ENCODE measurements around the gene DPPA5.

The DPPA5 gene

GRCh38 chr6:73348550-73349204 is 5.4 kb downstream of the DPPA5 start:
- H3K27me3 ChIP-seq (ENCODE audit: control insufficient read depth, low read length) = peaks cover 20% of the 10 kb centered on the region
- no peaks in the 10 kb centered on the region for H3F3A ChIP-seq (ENCODE audit: control insufficient read depth, insufficient read depth)
- H3K4me3 ChIP-seq (ENCODE audit: low read length) = no peak overlapping the region
- no peak overlapping the region for H3K27ac ChIP-seq (ENCODE audit: low read depth, low read length)
- no peaks in the 10 kb centered on the region for H3K36me3 ChIP-seq (ENCODE audit: control insufficient read depth, low read length)
- no peaks in the 10 kb centered on the region for H3K79me2 ChIP-seq (ENCODE audit: control insufficient read depth, low read length)
- no peaks in the 10 kb centered on the region for H3K9me2 ChIP-seq (replicated peaks; ENCODE audit: control insufficient read depth, low read length)
- H3K4me1 ChIP-seq (ENCODE audit: control insufficient read depth, low read length) = no peaks in the 10 kb centered on the region
- H3K9me3 ChIP-seq (ENCODE audit: control insufficient read depth, insufficient read depth, low read length) = no peaks in the 10 kb centered on the region
- H3K4me2 ChIP-seq (ENCODE audit: low read length) = no peak overlapping the region
- no peaks in the 10 kb centered on the region for H4K20me1 ChIP-seq (ENCODE audit: control insufficient read depth, insufficient read depth, low read depth, low read length)
- TF ChIP-seq CTCF (IDR thresholded peaks at IDR 0.05; ENCODE audit: low read depth, low read length, poor library complexity, severe bottlenecking) (no peak), EZH2phosphoT487 (IDR thresholded peaks at IDR 0.05; ENCODE audit: borderline replicate concordance, low read length) (no peak)

DNA sequence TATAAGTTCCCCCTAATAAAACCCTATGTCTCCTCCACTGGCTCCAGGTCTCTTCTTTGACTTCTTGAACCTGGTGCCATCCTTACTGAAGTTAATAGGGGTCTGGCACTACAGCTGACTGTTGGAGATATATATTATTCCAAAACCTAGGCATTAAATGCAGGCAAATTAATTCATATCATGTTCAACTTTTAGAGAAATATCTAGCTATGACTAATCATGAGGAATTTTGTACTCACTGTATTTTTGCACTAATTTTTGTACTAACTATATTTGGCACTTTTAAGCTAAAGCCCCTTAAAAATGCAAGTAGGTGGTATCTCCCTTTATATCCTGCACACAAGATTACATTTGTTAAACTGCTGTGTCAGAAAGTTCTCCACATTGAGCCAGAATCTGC is 10.9 kb downstream of the DPPA5 start:
- Histone ChIP-seq H3K4me1 (ENCODE audit: control insufficient read depth, low read length) (peaks cover 6% of the 10 kb centered on the region), H3K4me3 (ENCODE audit: low read length) (no peak overlapping the region), H4K20me1 (ENCODE audit: control insufficient read depth, insufficient read depth, low read depth, low read length) (no peaks in the 10 kb centered on the region), H3K4me2 (ENCODE audit: low read length) (no peak overlapping the region), H3K27me3 (ENCODE audit: control insufficient read depth, low read length) (peaks cover 8% of the 10 kb centered on the region), H3K79me2 (ENCODE audit: control insufficient read depth, low read length) (no peaks in the 10 kb centered on the region), H3K9me3 (ENCODE audit: control insufficient read depth, insufficient read depth, low read length) (no peaks in the 10 kb centered on the region), H3K27ac (ENCODE audit: low read depth, low read length) (no peak overlapping the region), H3K36me3 (ENCODE audit: control insufficient read depth, low read length) (no peaks in the 10 kb centered on the region), H3K9me2 (replicated peaks; ENCODE audit: control insufficient read depth, low read length) (no peaks in the 10 kb centered on the region), H3F3A (ENCODE audit: control insufficient read depth, insufficient read depth) (no peaks in the 10 kb centered on the region)
- TF ChIP-seq CTCF (IDR thresholded peaks at IDR 0.05; ENCODE audit: low read depth, low read length, poor library complexity, severe bottlenecking) = no peak
- TF ChIP-seq EZH2phosphoT487 (IDR thresholded peaks at IDR 0.05; ENCODE audit: borderline replicate concordance, low read length) = no peak

DNA sequence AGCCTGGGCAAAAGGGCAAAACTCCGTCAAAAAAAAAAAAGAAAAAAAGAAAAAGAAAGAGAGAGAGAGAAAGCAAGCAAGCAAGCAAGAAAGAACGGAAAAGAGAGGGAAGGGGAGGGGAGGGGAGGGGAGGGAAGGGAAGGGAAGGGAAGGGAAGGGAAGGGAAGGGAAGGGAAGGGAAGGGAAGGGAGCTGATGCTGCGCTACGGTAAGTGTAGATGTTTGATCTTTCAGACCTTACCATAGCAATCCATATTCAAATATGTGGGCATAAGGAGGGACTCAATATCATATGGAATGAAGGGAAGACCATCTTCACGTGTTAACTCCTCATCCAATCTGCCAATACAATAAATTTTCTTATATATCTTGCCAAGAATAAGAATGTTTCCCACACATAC is 11.9 kb downstream of the DPPA5 start:
- Histone ChIP-seq H4K20me1 (ENCODE audit: control insufficient read depth, insufficient read depth, low read depth, low read length) (no peaks in the 10 kb centered on the region), H3K4me3 (ENCODE audit: low read length) (no peak overlapping the region), H3K79me2 (ENCODE audit: control insufficient read depth, low read length) (no peaks in the 10 kb centered on the region), H3K27ac (ENCODE audit: low read depth, low read length) (no peak overlapping the region), H3F3A (ENCODE audit: control insufficient read depth, insufficient read depth) (no peaks in the 10 kb centered on the region), H3K4me2 (ENCODE audit: low read length) (no peak overlapping the region), H3K9me3 (ENCODE audit: control insufficient read depth, insufficient read depth, low read length) (no peaks in the 10 kb centered on the region), H3K4me1 (ENCODE audit: control insufficient read depth, low read length) (peaks cover 6% of the 10 kb centered on the region), H3K27me3 (ENCODE audit: control insufficient read depth, low read length) (peaks cover 6% of the 10 kb centered on the region), H3K36me3 (ENCODE audit: control insufficient read depth, low read length) (no peaks in the 10 kb centered on the region), H3K9me2 (replicated peaks; ENCODE audit: control insufficient read depth, low read length) (no peaks in the 10 kb centered on the region)
- no peak for TF ChIP-seq EZH2phosphoT487 (IDR thresholded peaks at IDR 0.05; ENCODE audit: borderline replicate concordance, low read length)
- no peak for TF ChIP-seq CTCF (IDR thresholded peaks at IDR 0.05; ENCODE audit: low read depth, low read length, poor library complexity, severe bottlenecking)
